Measurements from ENCODE around the gene TENM4.

The TENM4 gene

DNA sequence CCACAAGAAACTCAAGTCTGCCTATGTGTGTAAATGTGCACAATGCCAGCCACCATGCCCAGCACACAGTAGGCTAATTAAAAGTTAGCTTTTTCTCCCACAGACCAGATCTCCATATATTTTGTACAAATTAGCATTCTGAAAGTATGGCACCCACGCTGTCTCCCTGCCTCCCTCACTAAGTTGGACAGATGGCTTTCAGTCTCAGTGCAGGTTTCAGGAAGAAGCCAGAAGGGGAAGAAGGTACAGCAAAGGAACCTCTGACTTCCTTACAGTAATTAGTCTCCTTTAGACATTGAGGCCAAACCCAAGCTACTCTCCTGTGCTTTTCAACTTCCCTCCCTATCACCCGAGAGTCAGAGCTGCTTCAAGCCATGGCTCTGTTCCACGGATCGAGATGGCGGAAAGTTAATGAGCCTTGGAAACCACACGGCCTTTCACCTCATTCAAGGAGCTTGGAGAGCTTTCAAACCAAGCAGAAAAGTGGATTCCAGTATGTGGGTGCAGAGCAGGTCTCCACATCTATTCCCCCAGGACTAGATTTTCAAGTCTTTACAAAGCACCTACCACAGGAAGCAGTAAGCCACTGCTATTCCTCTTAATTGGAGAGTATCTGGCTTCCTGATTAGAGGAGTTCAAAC, 645.1 kb downstream of the TENM4 start:
- FAIRE-seq = no peak

DNA sequence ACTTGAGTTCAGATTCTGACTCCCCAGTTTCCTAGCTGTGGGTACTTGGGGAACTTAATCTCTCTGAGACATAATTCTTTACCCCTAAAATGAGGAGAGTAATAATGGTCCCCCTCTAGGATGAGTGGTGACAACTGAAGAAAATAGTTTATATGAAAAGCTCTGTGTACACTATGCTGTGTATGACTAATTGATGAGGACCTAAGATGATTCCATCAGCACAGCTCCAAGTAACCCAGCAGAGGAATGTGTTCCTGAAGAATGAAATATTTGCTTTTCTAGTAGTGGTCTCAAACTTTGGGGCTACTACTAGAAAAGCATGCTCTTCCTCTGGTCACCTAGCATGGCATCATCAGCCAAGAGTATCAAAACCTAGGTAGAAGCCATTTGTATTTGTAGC, 648.9 kb downstream of the TENM4 start:
- FAIRE-seq = no peak

DNA sequence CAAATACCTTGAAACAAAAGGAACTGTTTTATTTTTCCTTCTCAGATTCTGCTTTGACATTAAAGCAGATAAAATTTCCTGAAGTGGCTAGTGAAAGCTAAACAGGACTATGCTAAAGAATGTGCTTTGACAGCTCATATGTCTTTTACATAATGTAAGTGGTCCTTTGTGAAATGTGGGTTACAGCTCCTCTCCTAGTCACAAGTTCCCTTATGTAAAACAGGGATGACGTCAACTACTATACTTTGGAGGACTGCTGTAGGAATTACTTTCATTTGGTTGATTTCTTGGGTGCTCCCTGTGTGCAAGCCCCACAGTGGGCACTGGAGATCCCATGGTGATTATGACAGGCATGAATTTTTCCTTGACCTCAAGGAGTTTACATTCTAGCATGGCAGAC, 649.6 kb downstream of the TENM4 start:
- FAIRE-seq = no peak

DNA sequence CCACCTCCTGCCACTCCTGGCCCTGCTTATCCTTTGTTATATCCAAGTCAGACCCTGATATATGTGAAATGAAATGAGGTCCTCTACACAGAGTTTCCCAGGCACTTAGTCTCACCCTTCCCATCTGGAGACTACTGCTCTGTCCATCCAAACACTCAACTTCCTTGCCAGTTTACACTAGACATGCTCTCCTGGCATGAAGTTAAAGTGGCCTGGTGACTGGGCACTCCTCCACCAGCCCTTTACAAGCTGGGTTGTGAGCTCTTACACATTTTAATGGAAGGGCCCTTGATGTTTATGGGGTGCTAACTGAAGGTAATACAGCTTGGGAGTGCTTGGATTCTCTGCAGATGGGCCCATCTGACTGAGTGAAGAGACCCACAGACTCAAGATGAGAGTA, 650.0 kb downstream of the TENM4 start:
- FAIRE-seq = no peak

DNA sequence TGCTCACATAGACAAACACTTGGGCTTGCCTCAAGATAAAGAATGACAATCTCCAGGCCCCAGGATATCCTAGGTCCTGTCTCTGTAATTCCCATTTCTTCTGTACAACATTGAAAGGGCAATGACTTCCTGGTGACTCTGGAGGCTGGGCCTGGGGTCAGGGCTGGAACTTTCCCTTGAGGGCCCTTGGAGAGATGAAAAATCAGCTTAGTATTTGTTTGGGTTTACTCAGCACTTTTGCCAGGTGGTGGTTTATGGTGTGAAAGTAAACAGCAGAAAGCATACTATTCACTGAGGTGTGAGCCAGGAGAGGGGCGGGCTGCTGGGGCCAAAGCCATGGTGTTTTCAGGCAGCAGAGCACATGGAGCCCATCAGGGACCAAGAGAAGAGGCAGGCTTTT, 651.5 kb downstream of the TENM4 start:
- FAIRE-seq = no peak

DNA sequence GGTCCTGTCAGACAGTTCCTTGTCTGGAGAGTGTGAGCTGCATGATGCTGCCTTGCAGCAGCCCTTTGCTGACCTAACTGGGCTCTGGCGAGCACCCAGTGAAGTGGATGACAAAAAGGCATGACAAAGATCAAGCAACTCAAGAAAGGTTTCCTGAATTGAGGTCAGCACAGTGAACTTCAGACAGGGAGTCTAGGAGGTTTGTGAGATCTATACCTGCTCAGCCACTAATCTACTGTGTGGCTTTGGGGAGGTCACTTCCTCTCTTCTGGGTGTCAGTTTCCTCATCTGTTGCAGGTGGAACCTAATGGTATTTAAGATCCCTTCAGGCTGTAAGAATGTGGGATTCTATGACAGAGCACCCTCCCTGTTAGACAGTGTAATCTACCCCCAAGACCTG, 652.3 kb downstream of the TENM4 start:
- FAIRE-seq = no peak

DNA sequence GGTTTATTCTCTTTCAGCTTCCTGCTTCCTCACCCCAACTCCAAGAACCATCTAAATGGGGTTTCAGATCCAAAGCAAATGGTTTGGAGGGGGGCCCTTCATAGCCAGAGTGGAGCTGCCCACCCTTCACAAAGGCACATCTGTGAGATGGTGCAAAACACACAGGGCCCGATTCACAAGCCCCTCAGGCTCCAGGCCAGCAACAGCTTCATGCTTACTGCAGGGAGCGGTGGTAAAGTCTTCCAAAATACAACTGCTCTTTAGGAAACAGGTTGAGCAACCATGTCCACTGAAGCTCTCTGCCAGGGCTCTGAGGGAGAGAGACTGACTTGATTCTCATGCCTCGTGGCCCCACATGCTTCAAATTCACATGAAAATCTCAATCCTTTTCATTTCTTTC, 653.1 kb downstream of the TENM4 start:
- no peak for FAIRE-seq

DNA sequence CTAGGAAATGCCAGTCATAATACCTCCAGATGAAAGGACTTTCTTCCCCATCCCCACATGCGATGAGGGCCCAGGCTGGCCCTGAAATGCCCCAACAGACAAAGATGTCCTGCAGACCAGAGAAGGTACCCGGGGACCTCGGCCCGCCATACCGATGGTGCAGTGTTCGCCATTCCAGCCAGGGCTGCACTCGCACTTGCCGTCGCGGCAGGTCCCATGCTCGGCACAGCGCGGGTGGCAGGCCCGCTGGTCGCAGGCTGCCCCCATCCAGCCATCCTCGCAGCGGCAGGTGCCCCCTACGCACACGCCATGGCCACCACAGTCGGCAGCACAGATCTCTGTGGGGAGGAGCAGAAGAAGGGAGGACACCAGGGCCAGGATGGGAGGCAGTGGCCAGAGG, 654.1 kb downstream of the TENM4 start:
- FAIRE-seq = no peak

DNA sequence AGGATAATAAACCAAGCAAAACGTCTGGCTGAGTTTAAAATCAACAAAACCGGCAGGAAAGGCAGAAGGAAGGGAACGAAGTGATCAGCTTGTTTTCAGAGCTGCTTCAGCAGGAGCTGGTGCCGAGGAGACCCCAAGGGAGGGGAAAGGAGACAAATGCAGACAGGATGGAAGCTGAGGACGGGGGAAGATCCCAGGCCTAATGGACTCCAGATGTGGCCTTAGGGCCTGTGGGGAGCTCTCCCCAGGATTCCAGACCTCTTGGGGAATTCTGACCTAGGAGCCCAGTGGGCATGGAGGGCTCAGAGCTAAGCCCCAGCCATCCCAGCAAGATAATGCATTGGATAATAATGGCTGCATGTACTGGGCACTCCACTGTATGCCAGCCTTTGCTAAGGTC, 654.7 kb downstream of the TENM4 start:
- FAIRE-seq = no peak

DNA sequence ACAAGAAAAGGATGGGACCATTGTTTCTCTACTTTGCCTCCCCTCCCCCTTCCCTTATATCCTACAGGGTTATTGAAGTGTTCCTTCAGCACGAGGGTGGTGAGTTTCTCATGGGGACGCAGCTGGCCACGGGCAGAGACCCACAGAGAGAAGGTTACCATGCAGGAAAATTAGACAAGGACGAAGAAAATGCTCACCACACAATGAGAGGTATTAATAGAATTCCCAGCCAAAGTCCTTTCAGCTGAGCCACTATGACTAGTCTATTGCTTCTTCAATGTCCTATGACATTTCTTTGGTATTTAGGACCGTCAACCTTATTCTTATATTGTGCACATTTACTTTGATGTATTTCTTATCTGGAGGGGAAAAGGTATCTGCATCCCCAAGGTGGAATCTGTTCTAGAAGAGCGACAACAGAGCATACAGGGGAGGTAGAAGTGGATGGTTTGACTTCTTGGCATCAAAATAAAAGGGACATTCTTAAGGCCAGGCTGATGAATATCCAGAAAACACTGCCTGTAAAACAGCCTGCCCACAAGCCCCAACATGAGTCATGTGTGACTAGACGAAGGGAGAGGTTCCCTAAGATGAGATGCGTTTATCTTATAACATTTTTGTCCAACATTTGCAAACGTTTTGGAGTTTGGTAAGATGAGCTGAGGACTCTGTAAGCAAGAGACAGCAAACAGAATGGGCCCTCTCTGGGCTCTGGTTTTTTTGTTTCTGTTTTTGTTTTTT, 656.3 kb downstream of the TENM4 start:
- no peak for FAIRE-seq

DNA sequence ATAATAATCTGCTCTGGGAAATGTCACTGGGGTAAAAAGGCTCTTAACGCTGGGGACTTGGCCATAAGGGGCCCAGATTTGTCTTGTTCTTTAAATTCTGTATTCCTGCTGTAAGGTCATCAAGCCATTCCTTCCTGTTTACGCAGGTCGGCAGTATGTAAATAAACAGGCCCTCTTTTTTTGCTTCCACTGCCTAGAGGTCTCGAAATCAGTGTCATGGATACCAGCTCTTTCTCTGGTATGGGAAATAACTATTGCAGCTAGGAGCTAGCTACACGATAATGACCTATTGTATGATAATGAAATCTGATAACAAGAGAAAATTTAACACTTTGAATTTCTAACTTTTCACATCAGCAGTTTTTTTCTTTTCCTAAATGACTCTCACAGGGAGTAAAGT, 657.0 kb downstream of the TENM4 start:
- no peak for FAIRE-seq

DNA sequence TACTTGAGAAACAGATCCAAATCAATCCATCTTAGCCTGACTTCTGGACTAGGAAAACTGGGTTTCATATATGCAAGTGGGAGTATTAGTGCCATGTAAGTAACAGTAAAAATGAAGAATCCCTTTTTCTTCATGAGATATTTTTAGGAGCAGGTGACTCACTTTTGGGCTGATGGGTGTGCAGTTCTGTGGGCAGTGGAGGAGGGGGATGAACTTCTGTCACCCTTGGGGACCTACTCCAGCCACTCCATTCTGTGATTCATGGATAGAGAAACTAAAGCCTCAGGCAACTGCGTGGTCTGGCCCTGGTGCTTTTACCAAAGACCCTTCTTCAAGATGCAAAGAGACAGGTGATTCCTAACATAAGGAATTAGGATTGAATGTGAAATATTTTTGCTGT, 657.5 kb downstream of the TENM4 start:
- no peak for FAIRE-seq

DNA sequence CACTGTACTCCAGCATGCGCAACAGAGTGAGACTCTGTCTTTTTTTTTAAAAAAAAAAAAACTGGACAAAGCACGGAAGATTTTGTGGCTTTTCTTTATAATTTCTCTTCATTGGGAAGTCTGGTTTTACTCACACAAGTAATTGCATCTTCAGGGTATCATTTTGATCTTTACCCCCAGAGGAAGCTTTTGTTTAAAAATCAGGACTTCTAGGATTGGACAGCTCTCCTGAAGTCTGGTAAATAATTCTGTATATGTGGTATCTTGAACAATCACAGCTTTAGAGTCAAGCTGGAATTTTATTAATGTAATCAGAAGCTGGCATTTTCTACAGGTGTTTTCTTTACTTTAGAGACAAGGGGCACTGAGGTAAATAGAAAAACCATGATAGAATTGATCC, 658.1 kb downstream of the TENM4 start:
- FAIRE-seq = no peak

DNA sequence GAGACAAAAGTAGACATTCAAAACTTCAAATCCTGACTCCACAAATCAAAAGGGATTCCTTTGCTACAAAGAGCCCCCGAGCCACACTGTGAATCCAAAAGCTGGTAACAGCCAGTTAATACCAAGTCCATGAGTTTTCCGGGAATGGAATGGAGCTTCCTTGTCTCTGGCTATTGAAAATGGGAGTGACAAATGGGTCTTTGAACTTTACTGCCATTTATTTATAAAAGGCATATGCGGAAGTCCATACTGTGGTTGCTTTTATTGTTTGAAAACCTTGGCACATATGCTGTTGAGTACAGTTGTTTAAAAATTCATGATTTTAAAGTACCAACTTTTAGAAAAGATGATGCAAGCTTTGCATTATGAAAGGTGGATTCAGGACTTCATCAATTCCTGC, 659.9 kb downstream of the TENM4 start:
- no peak for FAIRE-seq

DNA sequence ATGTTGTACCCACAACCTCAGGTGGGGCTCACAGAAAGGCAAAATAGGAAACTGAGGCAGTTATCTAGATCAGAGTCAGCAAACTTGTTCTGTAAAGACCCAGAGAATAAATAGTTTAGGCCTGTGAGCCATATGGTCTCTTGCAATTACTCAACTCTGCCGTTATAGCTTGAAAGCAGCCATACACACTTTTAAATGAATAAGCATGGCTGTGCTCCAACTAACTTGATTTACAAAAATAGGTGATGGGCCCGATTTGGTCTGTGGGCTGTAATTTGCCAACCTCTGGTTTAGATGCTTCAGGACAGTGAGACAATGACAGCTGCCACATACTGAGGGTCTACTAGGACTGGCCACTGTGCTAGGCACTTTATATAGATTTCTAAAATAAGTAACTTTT, 667.3 kb downstream of the TENM4 start:
- FAIRE-seq = no peak

DNA sequence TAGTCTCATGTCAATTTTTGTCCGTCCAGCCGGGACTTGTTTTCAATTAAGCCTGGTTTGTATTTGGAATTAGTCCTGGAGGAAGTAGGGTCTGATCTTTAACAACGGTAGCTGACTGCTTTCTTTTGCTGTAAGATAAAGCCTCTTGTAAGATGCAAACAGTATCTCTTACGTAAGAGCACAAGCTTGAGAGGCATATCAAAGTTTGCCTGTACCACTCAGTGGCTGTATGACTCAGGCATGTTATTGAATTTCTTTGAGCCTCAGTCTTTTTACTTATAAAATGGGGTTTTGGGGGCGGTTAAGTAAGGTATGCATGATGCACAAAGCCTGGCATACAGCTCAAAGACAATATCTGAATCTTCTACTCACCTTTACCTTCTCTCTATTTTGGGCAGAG, 667.8 kb downstream of the TENM4 start:
- no peak for FAIRE-seq

DNA sequence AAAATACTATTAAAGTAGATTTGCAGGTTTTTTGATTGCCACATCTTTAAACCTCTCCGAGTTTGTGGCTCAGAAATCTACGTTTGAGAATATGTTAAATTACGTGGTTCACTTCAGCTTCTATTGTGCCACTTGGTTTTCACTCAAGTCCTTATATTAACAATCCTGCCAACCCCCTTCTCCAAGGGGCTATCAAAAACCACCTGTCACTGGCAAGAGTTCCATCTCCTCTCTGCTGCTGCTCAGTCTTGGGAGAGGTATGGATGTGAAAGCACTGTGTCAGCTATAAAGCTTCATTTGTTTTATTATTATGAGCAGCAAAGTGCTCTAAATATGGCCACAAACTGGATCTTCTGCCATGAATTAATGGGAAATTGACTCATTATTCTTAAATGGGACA, 668.6 kb downstream of the TENM4 start:
- no peak for FAIRE-seq

DNA sequence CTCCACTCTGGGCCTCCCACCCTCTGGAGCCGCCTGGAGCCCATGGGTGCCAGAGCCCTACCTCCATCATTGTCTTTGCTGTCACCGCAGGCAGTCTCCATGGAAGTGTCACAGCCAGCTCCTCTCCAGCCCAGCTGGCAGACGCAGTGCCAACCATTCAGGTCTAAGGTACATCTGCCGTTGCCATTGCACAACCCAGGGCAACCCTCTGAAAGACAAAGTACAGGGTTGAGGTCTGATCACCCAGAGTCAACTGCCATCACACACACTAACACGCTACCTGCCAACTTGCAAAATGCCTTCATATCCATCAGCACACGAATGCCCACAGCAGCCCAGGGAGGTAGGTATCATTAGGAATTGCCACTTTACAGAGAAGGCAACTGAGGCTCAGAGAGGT, 669.9 kb downstream of the TENM4 start:
- no peak for FAIRE-seq

DNA sequence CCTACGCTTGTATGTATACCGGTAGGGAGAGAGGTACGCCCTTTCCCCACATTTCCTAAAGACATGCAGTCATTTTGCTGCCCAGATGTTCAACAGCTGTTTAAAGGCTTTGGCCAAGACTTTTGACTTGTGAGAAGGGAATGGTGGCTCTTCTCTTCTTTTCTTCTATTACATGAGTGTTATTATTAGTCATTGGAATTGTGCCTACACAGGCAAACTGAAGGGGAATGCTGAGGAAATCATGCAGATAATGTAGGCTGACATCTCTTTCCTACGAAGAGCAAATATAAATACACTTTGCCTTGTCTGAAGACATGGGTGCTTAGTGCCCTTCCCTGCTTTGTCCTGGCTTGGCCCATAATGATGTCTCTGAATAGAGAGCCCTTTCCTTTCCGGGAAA, 671.9 kb downstream of the TENM4 start:
- peak; percentile 91 for FAIRE-seq

DNA sequence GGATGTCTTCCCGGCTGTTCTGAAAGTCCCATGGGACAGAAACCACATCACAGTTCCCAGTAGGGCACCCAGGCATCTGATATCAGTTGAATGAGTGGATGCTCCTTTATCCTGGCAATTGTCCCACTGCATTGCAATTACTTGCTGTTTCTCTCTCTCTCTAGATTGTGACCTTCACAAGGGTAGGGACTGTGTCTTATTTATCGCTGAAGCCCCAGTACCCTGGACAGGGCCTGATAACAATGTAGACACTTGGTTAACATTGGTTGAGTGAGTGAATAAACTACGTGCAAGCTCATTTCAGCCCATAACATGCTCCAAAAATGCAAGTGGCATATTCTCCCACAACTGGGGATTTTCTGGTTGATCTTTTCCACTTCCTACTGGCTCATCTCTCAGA, 672.5 kb downstream of the TENM4 start:
- FAIRE-seq = no peak

DNA sequence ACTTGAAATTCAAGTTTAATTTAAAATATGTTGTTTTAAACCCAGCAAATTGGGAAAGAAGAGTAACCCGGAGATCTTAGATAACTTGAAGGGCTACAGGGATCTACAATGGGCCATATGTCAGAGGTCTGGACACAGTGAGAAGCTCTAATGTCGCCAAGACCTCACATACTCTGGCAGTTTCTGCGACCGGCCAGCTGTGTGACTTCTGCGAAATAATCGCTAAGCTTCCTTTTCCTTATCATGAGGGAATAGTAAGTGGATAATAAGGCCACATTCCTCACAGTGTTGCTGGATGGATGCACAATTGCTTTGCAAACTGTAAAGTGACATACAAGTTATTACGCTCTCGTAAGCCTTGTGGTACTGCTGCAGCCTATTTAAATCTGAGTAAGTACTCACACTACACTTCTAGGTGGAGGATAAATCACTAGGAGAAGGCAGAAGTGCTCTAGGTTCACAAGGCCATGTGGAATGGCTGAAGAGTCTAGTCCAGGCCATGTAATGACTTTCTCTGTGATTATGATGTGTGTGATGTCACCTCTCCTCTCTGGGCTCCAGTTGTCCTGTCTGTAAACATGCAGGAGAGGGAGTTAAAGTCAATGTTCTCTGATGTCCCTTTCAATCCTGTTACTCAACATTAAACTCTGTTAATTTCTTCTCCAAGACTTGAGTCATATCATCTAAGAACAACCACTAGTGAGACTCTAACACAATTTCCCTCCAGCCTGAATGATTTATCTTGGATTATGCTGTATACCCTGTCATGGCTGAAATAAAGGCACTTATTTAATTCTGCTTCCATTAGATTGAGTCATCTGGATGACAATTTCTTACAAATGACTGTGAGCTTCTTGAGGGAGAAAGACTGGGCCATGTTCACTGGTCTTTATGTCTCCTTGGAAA, 673.5 kb downstream of the TENM4 start:
- no peak for FAIRE-seq

DNA sequence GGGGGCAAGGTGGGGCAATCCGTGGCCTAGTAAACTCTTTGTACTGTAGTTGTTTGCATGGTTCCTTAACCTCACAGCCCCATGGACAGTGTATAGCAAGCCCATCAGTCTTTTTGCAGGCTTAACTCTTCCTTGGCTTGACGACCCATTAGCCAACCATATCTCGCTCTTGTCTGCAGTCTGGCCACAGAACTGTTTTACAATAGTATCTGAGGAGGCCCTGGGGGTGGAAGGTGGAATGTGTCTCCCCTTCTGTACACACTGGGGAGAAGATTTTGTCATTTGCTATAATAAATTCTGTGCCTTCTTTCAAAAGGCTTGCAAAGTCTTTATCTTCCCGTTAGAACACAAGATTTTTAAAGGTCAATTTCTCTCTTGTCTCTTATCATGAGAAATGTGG, 675.9 kb downstream of the TENM4 start:
- no peak for FAIRE-seq

DNA sequence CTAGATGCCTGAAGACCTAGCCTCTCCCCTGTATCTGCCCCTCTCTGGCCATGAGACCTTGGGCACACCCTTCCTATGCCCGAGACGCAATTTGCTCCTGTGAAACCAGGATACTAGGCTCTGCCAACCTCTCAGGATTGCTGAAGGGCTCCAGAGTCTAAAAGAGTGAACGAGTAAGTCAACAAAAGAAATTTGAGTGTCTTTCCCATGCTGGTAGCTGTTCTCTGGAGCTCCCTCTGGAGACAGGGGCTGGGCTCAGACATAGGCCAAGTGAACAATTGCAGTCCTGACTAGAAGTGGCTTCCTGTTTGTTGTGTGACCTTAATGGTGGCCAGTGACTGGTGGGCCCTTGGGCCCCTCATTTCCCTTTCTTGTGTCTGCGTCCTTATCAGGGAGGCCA, 677.2 kb downstream of the TENM4 start:
- FAIRE-seq = no peak

DNA sequence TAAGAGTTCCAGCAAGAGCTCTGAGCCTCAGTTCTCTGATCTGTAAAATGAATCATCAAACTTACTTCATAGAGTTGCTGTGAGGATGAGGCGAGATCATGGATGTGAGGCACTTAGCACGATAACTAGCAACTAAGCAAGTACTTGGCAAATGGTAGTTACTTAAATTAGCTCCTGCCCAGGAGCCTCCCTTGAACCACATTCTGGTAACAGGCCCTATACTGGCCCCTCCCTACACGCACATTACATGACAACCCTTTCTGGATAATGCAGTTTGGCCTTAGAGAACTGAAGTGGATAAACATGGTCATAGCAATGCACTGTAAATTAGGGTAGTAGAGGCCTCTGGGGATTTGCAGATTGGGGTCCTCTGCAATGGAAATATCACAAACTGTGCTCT, 678.7 kb downstream of the TENM4 start:
- FAIRE-seq = no peak
